Stimulated activated naive CD8-positive, alpha-beta T cell treated with anti-CD3 and anti-CD28 coated beads, Interleukin-15, amount 100 ng/mL, for 72 hours (primary cell): ENCODE data around the gene TTC12.
A peak's percentile ranks its signal among the peaks of the same experiment; 100 is the strongest.

Experiments used
- ATAC-seq: fragments of 150-1000 bp; cut with Tn5 transposase; 2 replicates; pipeline ENCODE4 v1.10.0; 2021; ENCODE audit warnings: mild to moderate bottlenecking, moderate library complexity
- DNase-seq, 2 donors: peaks; one replicate each; pipeline ENCODE4 v3.0.0; 2021 to 2022
- H3K27ac Mint-ChIP-seq, 2 donors: one replicate each; pipeline ENCODE4 v1.8.0; 2022; ENCODE audit warnings: mild to moderate bottlenecking in 2 of 2, mixed read lengths in 2 of 2, moderate library complexity in 2 of 2
- H3K27me3 Mint-ChIP-seq: one replicate; pipeline ENCODE4 v1.8.0; 2022; ENCODE audit warnings: mixed read lengths
- H3K4me1 Mint-ChIP-seq: one replicate; pipeline ENCODE4 v1.8.0; 2022; ENCODE audit warnings: mild to moderate bottlenecking, mixed read lengths
- H3K4me3 Mint-ChIP-seq, 2 donors: one replicate each; pipeline ENCODE4 v1.8.0; 2022; ENCODE audit warnings: mild to moderate bottlenecking in 2 of 2, mixed read lengths in 2 of 2, moderate library complexity in 1 of 2
- H3K9me3 Mint-ChIP-seq, 2 donors: one replicate each; pipeline ENCODE4 v1.8.0; 2022; ENCODE audit warnings: mixed read lengths in 2 of 2

Gene TTC12

GRCh38 chr11:113412675-113413074, 98.3 kb downstream of the TTC12 start:
- no peak for DNase-seq
- Mint-ChIP-seq H3K27me3 (peaks cover 7% of the 10 kb centered on the region), H3K27ac (no peak overlapping the region), H3K9me3 (no peaks in the 10 kb centered on the region), H3K4me3 (no peak overlapping the region), H3K4me1 (no peaks in the 10 kb centered on the region)
- ATAC-seq = no peak

DNA sequence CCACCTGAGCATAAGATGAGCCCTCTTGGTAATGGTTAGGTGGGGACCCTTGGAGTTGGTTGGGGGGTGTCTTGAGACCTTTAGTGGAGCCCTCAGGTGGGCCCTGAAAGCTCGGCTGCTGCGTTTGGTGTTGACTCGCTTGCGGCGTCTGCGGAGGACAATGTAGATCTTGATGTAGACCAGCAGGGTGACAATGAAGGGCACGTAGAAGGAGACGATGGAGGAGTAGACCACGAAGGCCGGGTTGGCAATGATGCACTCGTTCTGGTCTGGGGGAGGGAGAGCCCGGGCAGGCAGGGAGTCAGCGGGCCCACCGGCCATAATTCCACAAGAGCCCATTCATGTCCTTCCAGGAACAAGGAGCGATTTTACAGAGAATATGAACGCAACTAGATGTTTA, 101.0 kb downstream of the TTC12 start:
- Mint-ChIP-seq H3K9me3 (no peaks in the 10 kb centered on the region), H3K27ac (peak overlapping the region in 1 of 2 donors; percentile 22), H3K4me1 (no peaks in the 10 kb centered on the region), H3K27me3 (peaks cover 5% of the 10 kb centered on the region), H3K4me3 (no peak overlapping the region)
- ATAC-seq = no peak
- DNase-seq = no peak
